SU-DHL-6 (cell line): ENCODE measurements around the gene ARFGAP3.

Experiments
- EZH2phosphoT487 ChIP-seq: fragments of 200-600 bp; sonication (generic), shearing (Covaris generic); conservative IDR thresholded peaks from 2 replicates; pipeline ENCODE4 v1.6.1; 2018; ENCODE audit warnings: mild to moderate bottlenecking, antibody characterized with exemption, low read length, moderate library complexity, mixed read lengths
- TF ChIP-seq, protein P1 (sequence below): fragments of 200-600 bp; sonication (generic); IDR thresholded peaks from one replicate; pipeline ENCODE4 v1.5.1; 2017; ENCODE audit warnings: antibody characterized with exemption, mild to moderate bottlenecking, low read length, moderate library complexity; ENCODE audit not compliant: insufficient read depth, poor library complexity, severe bottlenecking

GRCh38 chr22:42905702-42906183 lies 48.7 kb upstream of the ARFGAP3 start:
- TF ChIP-seq, protein P1, sequence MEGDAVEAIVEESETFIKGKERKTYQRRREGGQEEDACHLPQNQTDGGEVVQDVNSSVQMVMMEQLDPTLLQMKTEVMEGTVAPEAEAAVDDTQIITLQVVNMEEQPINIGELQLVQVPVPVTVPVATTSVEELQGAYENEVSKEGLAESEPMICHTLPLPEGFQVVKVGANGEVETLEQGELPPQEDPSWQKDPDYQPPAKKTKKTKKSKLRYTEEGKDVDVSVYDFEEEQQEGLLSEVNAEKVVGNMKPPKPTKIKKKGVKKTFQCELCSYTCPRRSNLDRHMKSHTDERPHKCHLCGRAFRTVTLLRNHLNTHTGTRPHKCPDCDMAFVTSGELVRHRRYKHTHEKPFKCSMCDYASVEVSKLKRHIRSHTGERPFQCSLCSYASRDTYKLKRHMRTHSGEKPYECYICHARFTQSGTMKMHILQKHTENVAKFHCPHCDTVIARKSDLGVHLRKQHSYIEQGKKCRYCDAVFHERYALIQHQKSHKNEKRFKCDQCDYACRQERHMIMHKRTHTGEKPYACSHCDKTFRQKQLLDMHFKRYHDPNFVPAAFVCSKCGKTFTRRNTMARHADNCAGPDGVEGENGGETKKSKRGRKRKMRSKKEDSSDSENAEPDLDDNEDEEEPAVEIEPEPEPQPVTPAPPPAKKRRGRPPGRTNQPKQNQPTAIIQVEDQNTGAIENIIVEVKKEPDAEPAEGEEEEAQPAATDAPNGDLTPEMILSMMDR: no peak
- no peak for TF ChIP-seq EZH2phosphoT487
